WTC11 (cell line): ENCODE measurements around the gene WIZ.

Experiments
- NFYB ChIP-seq: sonication (generic); formaldehyde crosslinking; conservative IDR thresholded peaks from 2 replicates; pipeline ENCODE4 v1.8.0; 2022; ENCODE audit warnings: low read depth, missing genetic modification reagents
- NR3C1 ChIP-seq: sonication (generic); formaldehyde crosslinking; conservative IDR thresholded peaks from 2 replicates; pipeline ENCODE4 v1.8.1; 2023; ENCODE audit warnings: low read depth, mild to moderate bottlenecking, missing genetic modification reagents
- RELA ChIP-seq: sonication (generic); formaldehyde crosslinking; IDR thresholded peaks from 2 replicates; pipeline ENCODE4 v1.8.1; 2022; ENCODE audit warnings: missing genetic modification reagents, mild to moderate bottlenecking, borderline replicate concordance
- TEAD4 ChIP-seq: sonication (generic); formaldehyde crosslinking; IDR thresholded peaks from 2 replicates; pipeline ENCODE4 v1.8.0; 2022; ENCODE audit warnings: mild to moderate bottlenecking, missing genetic modification reagents
- ZNF423 ChIP-seq: fragments of 250-450 bp; sonication (Bioruptor Pico); IDR thresholded peaks from 2 replicates; pipeline ENCODE4 v2.1.2; 2022; ENCODE audit warnings: mild to moderate bottlenecking, moderate library complexity
- TF ChIP-seq, protein P1 (sequence below): fragments of 200-600 bp; IDR thresholded peaks from 2 replicates; pipeline ENCODE4 v1.8.0; 2022; ENCODE audit warnings: antibody characterized with exemption
- TF ChIP-seq, protein P2 (sequence below): sonication (generic); formaldehyde crosslinking; IDR thresholded peaks from 2 replicates; pipeline ENCODE4 v1.8.0; 2022; ENCODE audit warnings: missing genetic modification reagents

DNA sequence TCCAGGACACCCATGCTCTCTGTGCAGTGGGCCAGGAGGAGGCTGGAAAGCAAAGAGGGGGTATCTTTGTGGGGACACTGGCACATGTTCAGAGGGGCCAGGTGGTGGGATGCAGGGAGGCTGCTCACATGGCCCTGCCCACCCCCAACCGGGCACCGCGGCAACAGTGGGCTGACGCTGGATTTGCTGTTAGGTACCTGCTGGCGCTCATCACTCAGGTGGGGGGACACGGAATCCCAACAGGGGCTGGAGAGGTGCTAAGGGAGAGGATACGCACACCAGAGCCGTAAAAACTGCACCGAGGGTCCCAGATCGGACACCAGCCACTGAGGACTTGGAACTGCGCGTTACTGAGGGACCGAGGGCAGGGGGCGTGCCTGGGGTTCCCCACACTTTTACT is 50.1 kb downstream of the WIZ start:
- TF ChIP-seq, protein P1, sequence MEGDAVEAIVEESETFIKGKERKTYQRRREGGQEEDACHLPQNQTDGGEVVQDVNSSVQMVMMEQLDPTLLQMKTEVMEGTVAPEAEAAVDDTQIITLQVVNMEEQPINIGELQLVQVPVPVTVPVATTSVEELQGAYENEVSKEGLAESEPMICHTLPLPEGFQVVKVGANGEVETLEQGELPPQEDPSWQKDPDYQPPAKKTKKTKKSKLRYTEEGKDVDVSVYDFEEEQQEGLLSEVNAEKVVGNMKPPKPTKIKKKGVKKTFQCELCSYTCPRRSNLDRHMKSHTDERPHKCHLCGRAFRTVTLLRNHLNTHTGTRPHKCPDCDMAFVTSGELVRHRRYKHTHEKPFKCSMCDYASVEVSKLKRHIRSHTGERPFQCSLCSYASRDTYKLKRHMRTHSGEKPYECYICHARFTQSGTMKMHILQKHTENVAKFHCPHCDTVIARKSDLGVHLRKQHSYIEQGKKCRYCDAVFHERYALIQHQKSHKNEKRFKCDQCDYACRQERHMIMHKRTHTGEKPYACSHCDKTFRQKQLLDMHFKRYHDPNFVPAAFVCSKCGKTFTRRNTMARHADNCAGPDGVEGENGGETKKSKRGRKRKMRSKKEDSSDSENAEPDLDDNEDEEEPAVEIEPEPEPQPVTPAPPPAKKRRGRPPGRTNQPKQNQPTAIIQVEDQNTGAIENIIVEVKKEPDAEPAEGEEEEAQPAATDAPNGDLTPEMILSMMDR = no peak
- TF ChIP-seq TEAD4 (CRISPR knock-in tag) (no peak), NR3C1 (no peak), ZNF423 (no peak), RELA (CRISPR knock-in tag) (no peak), NFYB (CRISPR knock-in tag) (no peak)
- TF ChIP-seq, protein P2, sequence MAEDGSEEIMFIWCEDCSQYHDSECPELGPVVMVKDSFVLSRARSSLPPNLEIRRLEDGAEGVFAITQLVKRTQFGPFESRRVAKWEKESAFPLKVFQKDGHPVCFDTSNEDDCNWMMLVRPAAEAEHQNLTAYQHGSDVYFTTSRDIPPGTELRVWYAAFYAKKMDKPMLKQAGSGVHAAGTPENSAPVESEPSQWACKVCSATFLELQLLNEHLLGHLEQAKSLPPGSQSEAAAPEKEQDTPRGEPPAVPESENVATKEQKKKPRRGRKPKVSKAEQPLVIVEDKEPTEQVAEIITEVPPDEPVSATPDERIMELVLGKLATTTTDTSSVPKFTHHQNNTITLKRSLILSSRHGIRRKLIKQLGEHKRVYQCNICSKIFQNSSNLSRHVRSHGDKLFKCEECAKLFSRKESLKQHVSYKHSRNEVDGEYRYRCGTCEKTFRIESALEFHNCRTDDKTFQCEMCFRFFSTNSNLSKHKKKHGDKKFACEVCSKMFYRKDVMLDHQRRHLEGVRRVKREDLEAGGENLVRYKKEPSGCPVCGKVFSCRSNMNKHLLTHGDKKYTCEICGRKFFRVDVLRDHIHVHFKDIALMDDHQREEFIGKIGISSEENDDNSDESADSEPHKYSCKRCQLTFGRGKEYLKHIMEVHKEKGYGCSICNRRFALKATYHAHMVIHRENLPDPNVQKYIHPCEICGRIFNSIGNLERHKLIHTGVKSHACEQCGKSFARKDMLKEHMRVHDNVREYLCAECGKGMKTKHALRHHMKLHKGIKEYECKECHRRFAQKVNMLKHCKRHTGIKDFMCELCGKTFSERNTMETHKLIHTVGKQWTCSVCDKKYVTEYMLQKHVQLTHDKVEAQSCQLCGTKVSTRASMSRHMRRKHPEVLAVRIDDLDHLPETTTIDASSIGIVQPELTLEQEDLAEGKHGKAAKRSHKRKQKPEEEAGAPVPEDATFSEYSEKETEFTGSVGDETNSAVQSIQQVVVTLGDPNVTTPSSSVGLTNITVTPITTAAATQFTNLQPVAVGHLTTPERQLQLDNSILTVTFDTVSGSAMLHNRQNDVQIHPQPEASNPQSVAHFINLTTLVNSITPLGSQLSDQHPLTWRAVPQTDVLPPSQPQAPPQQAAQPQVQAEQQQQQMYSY (CRISPR knock-in tag) = no peak
